HuH-7 (cell line): ENCODE measurements around the gene SLC9A6.
"Not testable (repeated sequence)": the region's sequence is repeated elsewhere in the genome, so short reads cannot be mapped to it uniquely, and the experiment has no call there.

Source experiments
- DNase-seq: peaks from one replicate; pipeline ENCODE4 v3.0.0; 2011; ENCODE audit warnings: low spot score

The SLC9A6 gene

GRCh38 chrX:136030303-136031191, 45.3 kb downstream of the SLC9A6 start:
- DNase-seq: no peak

GRCh38 chrX:136031626-136032025, 46.4 kb downstream of the SLC9A6 start:
- no peak for DNase-seq

GRCh38 chrX:136032370-136032769, 47.1 kb downstream of the SLC9A6 start:
- DNase-seq: no peak

- no peak for DNase-seq
Observed at GRCh38 chrX:136034668-136035067, 49.4 kb downstream of the SLC9A6 start.

GRCh38 chrX:136035663-136036062, 50.4 kb downstream of the SLC9A6 start:
- DNase-seq: no peak

GRCh38 chrX:136039485-136039884, 54.2 kb downstream of the SLC9A6 start:
- DNase-seq: no peak

- no peak for DNase-seq
Observed at GRCh38 chrX:136039968-136040367, 54.7 kb downstream of the SLC9A6 start.

- DNase-seq: no peak
Observed at GRCh38 chrX:136041254-136041812, 56.1 kb downstream of the SLC9A6 start.

- DNase-seq: no peak
Observed at GRCh38 chrX:136045008-136045407, 59.8 kb downstream of the SLC9A6 start.

GRCh38 chrX:136046295-136047015, 61.2 kb downstream of the SLC9A6 start:
- DNase-seq: no peak

- no peak for DNase-seq
Observed at GRCh38 chrX:136047016-136047642, 61.9 kb downstream of the SLC9A6 start.

- no peak for DNase-seq
Observed at GRCh38 chrX:136047969-136048368, 62.7 kb downstream of the SLC9A6 start.

- DNase-seq: no peak
Observed at GRCh38 chrX:136048446-136048845, 63.2 kb downstream of the SLC9A6 start.

- no peak for DNase-seq
Observed at GRCh38 chrX:136049608-136050007, 64.4 kb downstream of the SLC9A6 start.

GRCh38 chrX:136050875-136051274, 65.6 kb downstream of the SLC9A6 start:
- DNase-seq: not testable (repeated sequence)

GRCh38 chrX:136051611-136052010, 66.4 kb downstream of the SLC9A6 start:
- no peak for DNase-seq

GRCh38 chrX:136055651-136056221, 70.5 kb downstream of the SLC9A6 start:
- no peak for DNase-seq

- DNase-seq: no peak
Observed at GRCh38 chrX:136057567-136057966, 72.3 kb downstream of the SLC9A6 start.

- no peak for DNase-seq
Observed at GRCh38 chrX:136059350-136059749, 74.1 kb downstream of the SLC9A6 start.

GRCh38 chrX:136061286-136061685, 76.1 kb downstream of the SLC9A6 start:
- DNase-seq: no peak

- DNase-seq: no peak
Observed at GRCh38 chrX:136061696-136062095, 76.5 kb downstream of the SLC9A6 start.
